H9 (cell line): ENCODE results near the gene FCRL5. TPM values are rescaled to one million over a fixed set of nuclear protein-coding genes. Genes with fewer than 3 reads are reported as not detected.

Experiments used
- DNase-seq: peaks from one replicate; pipeline ENCODE4 v3.0.0-alpha.2; 2017
- H2AFZ ChIP-seq: one replicate; pipeline ENCODE4 v1.6.1; 2013; ENCODE audit warnings: mild to moderate bottlenecking, low read length, control low read depth, moderate library complexity
- H2AK5ac ChIP-seq: 2 replicates; pipeline ENCODE4 v1.6.1; 2013; ENCODE audit warnings: low read length, control low read depth, mixed read lengths; ENCODE audit not compliant: insufficient read length
- H2BK120ac ChIP-seq: one replicate; pipeline ENCODE4 v1.6.1; 2013; ENCODE audit warnings: low read depth, mild to moderate bottlenecking, low read length, control low read depth, inconsistent platforms; ENCODE audit not compliant: poor library complexity, severe bottlenecking
- H2BK12ac ChIP-seq: 2 replicates; pipeline ENCODE4 v1.6.1; 2013; ENCODE audit warnings: low read length, control low read depth, mixed read lengths, low read depth; ENCODE audit not compliant: insufficient read length
- H2BK15ac ChIP-seq: 2 replicates; pipeline ENCODE4 v1.6.1; 2013; ENCODE audit warnings: low read depth, low read length, control low read depth
- H2BK20ac ChIP-seq: one replicate; pipeline ENCODE4 v1.6.1; 2013; ENCODE audit warnings: low read depth, mild to moderate bottlenecking, low read length, control low read depth, inconsistent platforms; ENCODE audit not compliant: poor library complexity, severe bottlenecking
- H2BK5ac ChIP-seq: 2 replicates; pipeline ENCODE4 v1.6.1; 2013; ENCODE audit warnings: low read length, control low read depth, mixed read lengths; ENCODE audit not compliant: insufficient read length
- H3K14ac ChIP-seq: 2 replicates; pipeline ENCODE4 v1.6.1; 2013; ENCODE audit warnings: low read length, control low read depth; ENCODE audit not compliant: insufficient read depth
- H3K18ac ChIP-seq: 2 replicates; pipeline ENCODE4 v1.6.1; 2013; ENCODE audit warnings: low read depth, mild to moderate bottlenecking, mixed read lengths, low read length, control low read depth; ENCODE audit not compliant: insufficient read length
- H3K23ac ChIP-seq: 2 replicates; pipeline ENCODE4 v1.6.1; 2013; ENCODE audit warnings: low read length, control low read depth, mixed read lengths, low read depth; ENCODE audit not compliant: insufficient read length
- H3K23me2 ChIP-seq: 2 replicates; pipeline ENCODE4 v1.6.1; 2013; ENCODE audit warnings: low read depth, mild to moderate bottlenecking, mixed read lengths, low read length, control low read depth; ENCODE audit not compliant: insufficient read length, poor library complexity, severe bottlenecking
- H3K27ac ChIP-seq: 2 replicates; pipeline ENCODE4 v1.5.1; 2013; ENCODE audit warnings: low read length, control low read depth, mixed read lengths, low read depth; ENCODE audit not compliant: insufficient read length
- H3K27me3 ChIP-seq: 2 replicates; pipeline ENCODE4 v1.6.1; 2013; ENCODE audit warnings: low read length, control low read depth, inconsistent platforms; ENCODE audit not compliant: insufficient read depth
- H3K4ac ChIP-seq: 2 replicates; pipeline ENCODE4 v1.6.1; 2013; ENCODE audit warnings: low read depth, mild to moderate bottlenecking, control low read depth, inconsistent platforms, low read length, moderate library complexity
- H3K4me1 ChIP-seq: 2 replicates; pipeline ENCODE4 v1.6.1; 2013; ENCODE audit warnings: low read length, control low read depth, inconsistent platforms; ENCODE audit not compliant: insufficient read depth
- H3K4me2 ChIP-seq: 2 replicates; pipeline ENCODE4 v1.6.1; 2013; ENCODE audit warnings: low read length, control low read depth, mixed read lengths; ENCODE audit not compliant: insufficient read length, insufficient read depth
- H3K56ac ChIP-seq: 2 replicates; pipeline ENCODE4 v1.6.1; 2013; ENCODE audit warnings: low read depth, mild to moderate bottlenecking, mixed read lengths, low read length, control low read depth; ENCODE audit not compliant: insufficient read length
- H3K79me1 ChIP-seq: 2 replicates; pipeline ENCODE4 v1.6.1; 2013; ENCODE audit warnings: low read depth, mild to moderate bottlenecking, moderate library complexity, low read length, control low read depth, inconsistent platforms; ENCODE audit not compliant: insufficient read depth, poor library complexity, severe bottlenecking
- H3K79me2 ChIP-seq: 2 replicates; pipeline ENCODE4 v1.6.1; 2013; ENCODE audit warnings: low read length, control low read depth, inconsistent platforms; ENCODE audit not compliant: insufficient read depth
- H3K9ac ChIP-seq: 2 replicates; pipeline ENCODE4 v1.6.1; 2013; ENCODE audit warnings: low read length, control low read depth, mixed read lengths; ENCODE audit not compliant: insufficient read length; ENCODE audit errors: extremely low read depth
- H3K9me3 ChIP-seq: one replicate; pipeline ENCODE4 v1.6.1; 2013; ENCODE audit warnings: low read depth, low read length, inconsistent platforms; ENCODE audit not compliant: control insufficient read depth
- H3T11ph ChIP-seq: one replicate; pipeline ENCODE4 v1.6.1; 2013; ENCODE audit warnings: mild to moderate bottlenecking, low read length, control low read depth, inconsistent platforms
- H4K20me1 ChIP-seq: one replicate; pipeline ENCODE4 v1.6.1; 2013; ENCODE audit not compliant: control insufficient read depth, insufficient read length, insufficient read depth
- H4K5ac ChIP-seq: 2 replicates; pipeline ENCODE4 v1.6.1; 2013; ENCODE audit warnings: low read depth, mild to moderate bottlenecking, mixed read lengths, low read length, control low read depth; ENCODE audit not compliant: insufficient read length
- H4K8ac ChIP-seq: replicated peaks from 2 replicates; pipeline ENCODE4 v1.6.1; 2013; ENCODE audit warnings: low read length, control low read depth, mixed read lengths, low read depth; ENCODE audit not compliant: insufficient read length
- H4K91ac ChIP-seq: 2 replicates; pipeline ENCODE4 v1.6.1; 2013; ENCODE audit warnings: low read depth, mild to moderate bottlenecking, moderate library complexity, mixed read lengths, low read length, control low read depth; ENCODE audit not compliant: insufficient read length
- H3K27ac Mint-ChIP-seq, 3 experiments: 2 replicates in 2 of 3; 3 replicates in 1 of 3; pipeline ENCODE4 v1.8.0; 2020 to 2021; ENCODE audit warnings: mixed read lengths in 3 of 3, mild to moderate bottlenecking in 1 of 3, moderate library complexity in 1 of 3
- H3K27me3 Mint-ChIP-seq: 2 replicates; pipeline ENCODE4 v1.8.0; 2021; ENCODE audit warnings: low read depth, mild to moderate bottlenecking, moderate library complexity, mixed read lengths
- H3K36me3 Mint-ChIP-seq, 3 experiments: 2 replicates in 2 of 3; 3 replicates in 1 of 3; pipeline ENCODE4 v1.8.0; 2020 to 2021; ENCODE audit warnings: low read depth in 3 of 3, mixed read lengths in 3 of 3; ENCODE audit not compliant: insufficient read depth in 1 of 3
- H3K4me1 Mint-ChIP-seq, 2 experiments: 2 replicates each; pipeline ENCODE4 v1.8.0; 2020; ENCODE audit warnings: mixed read lengths in 2 of 2
- H3K4me3 Mint-ChIP-seq, 2 experiments: 2 replicates in 1 of 2; 3 replicates in 1 of 2; pipeline ENCODE4 v1.8.0; 2020 to 2021; ENCODE audit warnings: mild to moderate bottlenecking in 2 of 2, mixed read lengths in 2 of 2, moderate library complexity in 1 of 2
- H3K9me3 Mint-ChIP-seq, 2 experiments: 2 replicates in 1 of 2; 3 replicates in 1 of 2; pipeline ENCODE4 v1.8.0; 2020; ENCODE audit warnings: mild to moderate bottlenecking in 2 of 2, mixed read lengths in 2 of 2, moderate library complexity in 1 of 2
- WGBS: extraction: QIAGEN DNeasy Blood & Tissue Kit; methylation state at CpG from one replicate; pipeline ENCODE4 v1.1.7; 2013; ENCODE audit warnings: missing lambda C conversion rate, low lambda C conversion rate, mixed read lengths; ENCODE audit not compliant: insufficient read length; ENCODE audit errors: extremely low coverage; 5-methylcytosine and 5-hydroxymethylcytosine counted together
- total RNA-seq: library from RNA; stranded (reverse); gene quantifications from 2 replicates; pipeline ENCODE4 v1.2.1, GENCODE V29; 2021
- TF ChIP-seq, protein P1 (sequence below): fragments of 200-600 bp; sonication (generic); conservative IDR thresholded peaks from 3 replicates; pipeline ENCODE4 v1.8.0; 2021; ENCODE audit warnings: antibody characterized with exemption, mild to moderate bottlenecking

FCRL5 gene
- total RNA-seq, 1 experiment from 2014 or later = 0.98 TPM

DNA sequence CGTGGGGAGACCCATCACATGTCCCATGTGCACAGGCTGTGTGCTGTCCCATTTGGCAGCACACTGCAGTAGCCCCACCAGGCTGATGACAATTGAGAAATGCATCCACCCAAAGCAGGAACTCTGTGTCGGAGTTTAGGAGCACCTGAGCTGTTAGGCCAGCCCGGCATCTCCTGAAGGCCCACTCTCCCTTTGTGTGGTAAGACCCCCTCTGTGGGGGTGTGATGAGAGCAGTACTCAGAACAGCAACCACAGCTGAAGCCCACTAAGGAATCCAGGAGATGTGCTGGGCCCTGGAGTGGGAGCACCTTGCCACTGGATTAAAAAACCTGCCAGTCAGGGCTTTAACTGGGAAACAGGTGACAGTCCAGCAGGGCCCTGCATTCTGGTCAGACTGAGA lies 37.2 kb downstream of the FCRL5 start:
- 0 out of 4 replicates have a peak, but pooled peaks cover 0 to 8% of the 10 kb centered on the region in 2 experiments for H3K4me1 Mint-ChIP-seq
- no peaks in the 10 kb centered on the region for H4K20me1 ChIP-seq
- H3K79me1 ChIP-seq = no peaks in the 10 kb centered on the region
- H3K9ac ChIP-seq = no peak overlapping the region
- no peak overlapping the region for H4K91ac ChIP-seq
- H3K56ac ChIP-seq = no peak overlapping the region
- H2BK120ac ChIP-seq = no peak overlapping the region
- no peak overlapping the region for H4K8ac ChIP-seq
- H3K27ac Mint-ChIP-seq = no peak overlapping the region
- H3K36me3 Mint-ChIP-seq = no peaks in the 10 kb centered on the region
- H2BK5ac ChIP-seq = no peak overlapping the region
- H3K9me3 ChIP-seq = no peaks in the 10 kb centered on the region
- H2BK15ac ChIP-seq = no peak overlapping the region
- no peak overlapping the region for H2BK12ac ChIP-seq
- no peak overlapping the region for H2BK20ac ChIP-seq
- H3K27me3 Mint-ChIP-seq = no peaks in the 10 kb centered on the region
- no peak overlapping the region for H3K23ac ChIP-seq
- no peak for DNase-seq
- H4K5ac ChIP-seq = no peak overlapping the region
- H3K27me3 ChIP-seq = no peaks in the 10 kb centered on the region
- H3K18ac ChIP-seq = no peak overlapping the region
- H3K9me3 Mint-ChIP-seq = no peaks in the 10 kb centered on the region
- no peaks in the 10 kb centered on the region for H3K79me2 ChIP-seq
- no peaks in the 10 kb centered on the region for H3K23me2 ChIP-seq
- H2AK5ac ChIP-seq = no peak overlapping the region
- H3K4ac ChIP-seq = no peak overlapping the region
- no peak overlapping the region for H3K27ac ChIP-seq
- H3K4me2 ChIP-seq = no peak overlapping the region
- H3K4me3 Mint-ChIP-seq = no peak overlapping the region
- no peak overlapping the region for H3T11ph ChIP-seq
- H3K4me1 ChIP-seq = no peaks in the 10 kb centered on the region; the same call in 1 of the 2 replicates
- WGBS = no CpG with 5 or more reads among the region's 3 CpGs
- no peak overlapping the region for H2AFZ ChIP-seq
- H3K14ac ChIP-seq = no peak overlapping the region
- TF ChIP-seq, protein P1, sequence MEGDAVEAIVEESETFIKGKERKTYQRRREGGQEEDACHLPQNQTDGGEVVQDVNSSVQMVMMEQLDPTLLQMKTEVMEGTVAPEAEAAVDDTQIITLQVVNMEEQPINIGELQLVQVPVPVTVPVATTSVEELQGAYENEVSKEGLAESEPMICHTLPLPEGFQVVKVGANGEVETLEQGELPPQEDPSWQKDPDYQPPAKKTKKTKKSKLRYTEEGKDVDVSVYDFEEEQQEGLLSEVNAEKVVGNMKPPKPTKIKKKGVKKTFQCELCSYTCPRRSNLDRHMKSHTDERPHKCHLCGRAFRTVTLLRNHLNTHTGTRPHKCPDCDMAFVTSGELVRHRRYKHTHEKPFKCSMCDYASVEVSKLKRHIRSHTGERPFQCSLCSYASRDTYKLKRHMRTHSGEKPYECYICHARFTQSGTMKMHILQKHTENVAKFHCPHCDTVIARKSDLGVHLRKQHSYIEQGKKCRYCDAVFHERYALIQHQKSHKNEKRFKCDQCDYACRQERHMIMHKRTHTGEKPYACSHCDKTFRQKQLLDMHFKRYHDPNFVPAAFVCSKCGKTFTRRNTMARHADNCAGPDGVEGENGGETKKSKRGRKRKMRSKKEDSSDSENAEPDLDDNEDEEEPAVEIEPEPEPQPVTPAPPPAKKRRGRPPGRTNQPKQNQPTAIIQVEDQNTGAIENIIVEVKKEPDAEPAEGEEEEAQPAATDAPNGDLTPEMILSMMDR = no peak
